GM18867 (cell line): ENCODE data around the gene NME3.

Experiments
- ATAC-seq: cut with Tn5 transposase; IDR thresholded peaks from one replicate; pipeline ENCODE4 v1.9.1; 2021; ENCODE audit warnings: mild to moderate bottlenecking, moderate library complexity; ENCODE audit not compliant: unreplicated experiment

Gene NME3

DNA sequence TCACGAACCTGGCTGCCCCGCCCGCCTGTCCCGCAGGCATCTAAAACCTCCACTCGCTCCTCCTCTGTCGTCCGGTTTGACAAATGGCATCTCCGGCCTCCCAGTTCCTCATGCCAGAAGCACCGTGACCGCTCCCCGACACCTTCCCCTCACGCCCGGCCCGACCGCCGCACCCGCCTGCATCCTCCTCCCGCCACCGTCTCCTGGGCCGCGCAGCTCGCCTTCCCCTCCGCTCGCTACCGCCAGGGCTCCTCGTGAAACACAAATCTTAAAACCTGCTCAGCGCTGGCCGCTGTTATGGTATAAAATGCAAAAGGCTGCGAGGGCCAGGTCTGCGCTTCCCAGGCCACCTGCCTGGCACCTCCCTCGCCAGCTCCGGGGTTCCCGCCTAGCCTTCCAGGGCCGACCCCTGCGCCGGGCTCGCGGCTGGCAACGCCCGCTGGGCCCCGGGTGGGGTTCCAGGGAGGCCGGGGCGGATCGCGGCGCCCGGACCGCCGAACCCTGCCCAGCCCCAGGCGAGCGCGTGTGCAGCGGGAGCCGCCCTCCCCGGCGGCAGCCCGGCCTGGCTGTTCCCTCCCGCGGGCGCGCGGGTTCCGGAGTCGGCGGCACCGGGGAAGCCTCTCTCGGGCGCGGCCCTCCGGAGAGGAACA, 10.5 kb upstream of the NME3 start:
- peak; percentile 3 for ATAC-seq

DNA sequence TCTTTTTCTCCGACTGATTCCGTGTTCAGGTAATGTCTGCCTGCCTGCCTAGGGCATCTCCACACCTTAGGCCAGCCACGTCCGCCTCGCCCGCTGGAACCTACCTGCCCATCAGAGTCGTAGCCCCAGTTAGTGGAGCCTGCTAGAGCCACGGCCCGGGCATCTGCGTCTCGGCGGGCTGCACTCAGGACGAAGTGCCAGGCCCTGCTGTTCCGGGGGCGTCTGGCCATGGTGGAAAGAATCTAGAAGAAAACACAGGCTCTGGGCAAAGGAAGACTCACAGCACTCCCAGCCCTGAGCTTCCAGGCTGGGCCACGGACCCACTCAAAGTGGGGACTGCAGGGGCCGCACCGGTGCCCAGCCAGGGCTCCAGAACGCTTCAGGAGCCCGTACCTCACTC, 9.9 kb upstream of the NME3 start:
- no peak for ATAC-seq

DNA sequence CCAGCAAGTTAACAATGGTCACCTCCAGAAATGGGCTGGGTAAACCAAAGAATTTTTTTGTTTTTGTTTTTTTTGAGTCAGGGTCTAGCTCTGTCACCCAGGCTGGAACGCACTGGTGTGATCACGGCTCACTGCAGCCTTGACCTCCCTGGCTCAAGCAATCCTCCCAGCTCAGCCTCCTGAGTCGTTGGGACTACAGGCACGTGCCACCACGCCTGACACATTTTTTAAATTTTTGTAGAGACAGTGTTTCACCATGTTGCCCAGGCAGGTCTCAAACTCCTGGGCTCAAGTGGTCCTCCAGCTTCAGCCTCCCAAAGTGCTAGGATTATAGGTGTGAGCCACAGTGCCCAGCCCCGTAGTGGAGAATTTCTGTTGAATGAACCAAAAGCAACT, 9.3 kb upstream of the NME3 start:
- no peak for ATAC-seq

DNA sequence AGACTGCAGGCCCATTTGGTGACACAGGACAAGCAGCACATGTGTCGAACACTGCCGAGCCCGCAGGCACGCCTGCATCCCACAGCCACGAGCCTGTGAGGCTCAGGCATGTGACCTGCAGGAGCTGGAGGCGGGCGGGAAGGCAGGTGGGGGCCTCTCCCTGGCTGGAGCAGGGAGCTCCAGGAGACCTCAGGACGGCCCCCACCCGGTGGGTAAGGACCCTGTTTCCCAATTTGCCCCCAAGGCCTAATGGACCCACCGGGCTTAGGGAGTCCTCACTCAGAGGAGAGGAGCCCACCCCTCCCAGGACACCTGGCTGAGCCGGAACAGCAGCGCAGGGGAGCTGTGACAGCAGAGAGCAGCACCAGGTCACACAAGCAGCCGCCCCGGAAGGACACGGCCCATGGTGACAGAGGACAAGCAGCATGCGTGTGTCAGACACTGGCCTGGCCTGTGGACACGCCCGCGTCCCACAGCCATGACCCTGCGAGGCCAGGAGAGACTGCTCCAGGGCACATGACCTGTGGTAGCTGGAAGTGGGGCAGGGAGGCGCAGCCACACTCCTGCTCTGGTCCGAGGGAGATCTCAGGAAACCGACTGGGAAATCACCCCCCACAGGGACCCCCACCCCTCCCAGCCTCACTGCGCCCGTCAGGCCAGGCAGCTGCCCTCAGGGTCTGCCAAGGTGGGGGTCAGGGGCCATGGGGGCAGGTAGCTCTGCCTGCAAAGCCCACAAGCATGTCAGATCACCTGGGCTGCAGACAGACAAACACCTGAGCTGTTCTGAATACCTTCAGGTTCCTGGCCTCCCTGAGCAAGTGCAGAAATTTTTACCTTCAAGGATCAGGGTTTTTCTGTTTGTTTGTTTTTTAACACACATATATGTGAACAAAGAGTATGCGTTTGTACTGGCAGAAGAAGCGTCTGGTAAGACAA, 8.7 kb upstream of the NME3 start:
- ATAC-seq: no peak

DNA sequence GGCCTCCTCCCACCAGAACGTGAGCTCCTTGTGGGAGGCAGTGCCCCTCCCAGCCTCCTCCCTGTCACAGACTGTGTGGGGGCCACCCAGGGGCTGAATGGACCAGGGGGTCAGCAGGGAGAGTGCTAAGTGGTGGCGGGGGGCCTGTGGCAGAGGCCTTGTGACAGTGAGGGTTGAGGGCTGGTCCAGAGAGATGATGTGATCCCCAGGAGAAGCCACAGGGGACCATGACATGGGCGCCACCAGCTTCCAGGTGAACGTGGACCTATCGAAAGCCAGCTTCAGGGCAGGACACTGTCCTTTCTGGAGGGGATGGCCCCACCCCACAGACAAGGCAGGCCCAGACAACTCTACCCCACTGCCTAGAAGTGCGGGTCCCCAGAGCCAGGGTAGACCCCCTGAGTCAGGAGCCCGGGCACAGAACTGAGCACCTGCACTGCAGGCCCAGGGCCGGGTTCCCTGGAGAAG, 7.9 kb upstream of the NME3 start:
- no peak for ATAC-seq

DNA sequence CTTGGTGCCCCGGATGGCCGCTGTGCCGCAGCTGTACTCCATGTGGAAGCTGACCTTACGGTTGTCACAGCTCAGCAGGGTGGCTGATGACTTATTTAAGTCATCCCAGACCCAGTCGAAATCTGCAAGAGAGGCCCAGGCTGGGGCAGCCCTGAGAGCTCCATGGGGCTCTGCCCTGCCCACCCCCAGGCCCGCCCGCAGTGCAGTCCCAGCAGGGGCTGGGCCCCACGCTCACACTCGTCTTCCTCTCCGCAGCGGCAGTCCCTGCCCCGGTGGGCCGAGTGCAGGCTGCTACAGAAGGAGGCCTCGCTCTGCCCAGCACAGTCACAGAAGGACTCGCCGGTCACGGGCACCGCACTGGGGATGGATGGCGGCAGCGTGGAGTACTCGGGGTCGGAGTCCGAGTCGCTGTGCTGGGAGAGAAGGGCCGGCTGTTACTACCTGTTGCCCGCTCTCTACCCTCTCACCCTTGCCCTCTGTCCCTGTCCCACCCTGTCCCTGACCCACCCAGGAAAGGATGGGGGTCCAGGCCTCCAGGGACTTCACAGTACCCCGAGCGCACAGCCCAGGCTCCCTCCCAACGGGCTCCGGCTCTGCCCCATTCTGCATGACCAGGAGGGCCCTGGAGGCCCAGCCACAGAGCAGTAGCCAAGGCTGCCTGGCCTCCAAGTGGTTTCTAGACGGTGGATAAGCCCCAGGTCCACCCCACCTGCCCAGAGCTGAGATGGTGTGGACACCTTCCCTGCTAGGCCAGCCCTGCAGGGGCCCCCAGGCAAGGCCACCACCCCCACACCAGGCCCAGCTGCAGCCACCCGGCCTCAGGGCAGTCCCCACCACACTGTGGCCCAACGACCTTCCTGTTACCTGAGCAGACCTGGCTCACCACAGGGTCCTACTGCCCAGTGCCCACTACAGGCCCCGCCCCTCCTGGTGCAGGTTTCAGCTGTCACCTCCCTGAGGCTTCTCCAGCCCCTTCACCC, 7.1 kb upstream of the NME3 start:
- no peak for ATAC-seq

DNA sequence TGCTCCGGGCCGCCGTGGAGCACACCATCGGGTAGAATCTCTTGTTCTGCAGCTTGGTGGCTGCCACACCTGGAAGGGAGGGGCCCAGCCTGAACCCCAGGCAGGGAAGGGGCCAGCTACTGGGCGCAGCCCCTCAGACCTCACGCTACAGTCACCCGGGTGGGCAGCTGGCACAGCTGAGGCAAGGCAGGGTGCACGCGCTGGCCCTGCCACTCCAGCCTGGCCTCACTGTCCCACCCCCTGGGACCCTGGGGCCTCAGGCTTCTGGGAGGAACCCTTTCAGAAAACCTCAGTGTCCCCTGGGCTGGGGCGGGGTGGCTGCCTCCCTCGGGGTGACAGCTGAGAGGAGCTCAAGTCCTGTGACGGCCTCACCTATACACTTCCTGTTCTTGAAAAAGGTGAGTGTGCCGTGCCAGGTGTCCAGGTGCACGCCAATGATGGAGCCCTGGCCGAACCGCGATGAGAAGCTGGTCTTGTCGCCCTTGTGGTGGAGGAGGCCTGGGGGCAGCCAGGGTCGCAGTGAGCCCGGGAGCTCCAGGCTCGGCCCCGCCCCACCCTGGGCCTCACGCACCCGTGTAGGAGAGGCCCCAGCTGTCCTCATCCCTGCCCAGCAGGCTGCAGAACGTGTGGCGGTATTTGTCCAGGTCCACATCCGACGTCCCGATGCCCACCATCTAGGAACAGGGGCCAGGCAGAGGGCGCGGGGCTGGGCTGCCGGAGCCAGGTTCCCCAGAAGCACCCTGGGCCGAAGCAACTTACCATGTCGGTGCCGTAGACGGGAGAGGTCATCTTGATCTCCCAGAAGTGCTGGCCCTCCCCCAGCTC, 6.2 kb upstream of the NME3 start:
- ATAC-seq: no peak

DNA sequence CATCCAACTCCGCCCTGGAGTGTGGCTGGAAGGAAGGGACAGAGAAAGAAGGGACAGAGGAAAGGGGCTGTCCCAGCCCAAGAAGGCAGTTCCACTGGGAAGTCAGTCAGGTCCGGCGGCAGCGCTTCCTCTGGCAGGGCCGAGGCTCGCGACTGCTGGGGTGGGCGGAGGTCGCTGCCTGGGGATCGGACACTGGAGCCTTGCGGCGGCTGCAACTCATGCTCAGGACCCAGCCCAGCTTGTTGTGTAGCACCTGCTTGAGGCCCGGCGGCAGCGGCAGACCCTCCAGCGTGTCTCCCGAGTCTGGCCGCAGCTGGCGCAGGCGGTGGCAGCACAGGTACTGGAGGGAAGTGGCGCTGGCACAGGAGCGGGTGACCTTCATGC, 5.6 kb upstream of the NME3 start:
- ATAC-seq: no peak

DNA sequence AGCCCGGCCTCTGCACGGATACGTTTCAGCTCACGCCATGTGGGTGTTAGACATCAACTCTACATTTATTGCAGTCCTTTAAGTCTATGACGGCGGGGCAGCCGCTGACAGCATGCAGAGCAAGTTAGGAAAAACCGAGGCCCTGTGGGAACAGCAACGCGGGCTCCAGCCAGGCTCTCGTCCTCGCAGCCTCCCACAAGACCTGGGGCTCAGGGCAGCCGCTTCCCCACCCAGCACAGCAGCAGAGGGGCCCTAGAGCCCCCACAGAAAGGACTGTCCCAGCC, 5.3 kb upstream of the NME3 start:
- no peak for ATAC-seq

DNA sequence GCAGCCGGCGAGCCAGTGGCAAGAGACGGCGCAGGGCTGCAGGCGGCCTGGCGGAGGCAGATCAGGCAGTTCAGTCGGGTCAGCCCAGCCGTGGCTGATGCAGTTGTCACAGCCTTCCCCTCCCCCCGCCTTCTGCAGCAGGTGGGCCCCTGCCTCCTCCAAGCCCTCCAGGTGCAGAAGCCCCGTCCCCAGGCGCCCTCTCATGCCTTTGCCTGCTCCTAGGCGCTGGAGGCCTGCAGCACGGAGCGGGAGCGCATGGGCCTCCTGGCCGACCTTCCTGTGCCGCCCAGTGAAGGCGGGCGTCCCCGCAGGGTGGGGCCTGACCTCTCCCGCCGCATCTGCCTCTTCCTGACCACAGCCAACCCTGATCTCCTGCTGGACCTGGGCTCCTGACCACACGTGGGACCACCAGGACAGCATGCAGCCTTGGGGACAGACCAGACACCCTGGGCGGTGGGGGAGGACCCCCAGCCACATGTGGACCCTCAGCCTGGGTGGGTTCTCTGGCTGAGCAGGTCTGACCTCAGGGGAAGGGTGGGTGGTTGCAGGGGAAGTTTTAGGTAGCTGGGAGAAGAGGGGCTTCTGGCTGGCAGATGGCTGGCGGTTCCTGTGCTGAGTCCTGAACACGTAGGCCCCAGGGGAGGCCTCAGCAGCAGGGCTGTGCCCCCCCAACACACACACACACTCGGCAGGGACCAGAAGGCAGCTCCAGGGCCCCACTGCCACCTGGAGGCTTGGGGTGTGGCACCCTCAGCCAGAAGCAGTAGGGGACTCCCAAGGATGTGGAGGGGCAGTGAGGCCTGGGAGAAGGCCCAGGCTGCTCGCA, 4.7 kb upstream of the NME3 start:
- ATAC-seq: no peak

DNA sequence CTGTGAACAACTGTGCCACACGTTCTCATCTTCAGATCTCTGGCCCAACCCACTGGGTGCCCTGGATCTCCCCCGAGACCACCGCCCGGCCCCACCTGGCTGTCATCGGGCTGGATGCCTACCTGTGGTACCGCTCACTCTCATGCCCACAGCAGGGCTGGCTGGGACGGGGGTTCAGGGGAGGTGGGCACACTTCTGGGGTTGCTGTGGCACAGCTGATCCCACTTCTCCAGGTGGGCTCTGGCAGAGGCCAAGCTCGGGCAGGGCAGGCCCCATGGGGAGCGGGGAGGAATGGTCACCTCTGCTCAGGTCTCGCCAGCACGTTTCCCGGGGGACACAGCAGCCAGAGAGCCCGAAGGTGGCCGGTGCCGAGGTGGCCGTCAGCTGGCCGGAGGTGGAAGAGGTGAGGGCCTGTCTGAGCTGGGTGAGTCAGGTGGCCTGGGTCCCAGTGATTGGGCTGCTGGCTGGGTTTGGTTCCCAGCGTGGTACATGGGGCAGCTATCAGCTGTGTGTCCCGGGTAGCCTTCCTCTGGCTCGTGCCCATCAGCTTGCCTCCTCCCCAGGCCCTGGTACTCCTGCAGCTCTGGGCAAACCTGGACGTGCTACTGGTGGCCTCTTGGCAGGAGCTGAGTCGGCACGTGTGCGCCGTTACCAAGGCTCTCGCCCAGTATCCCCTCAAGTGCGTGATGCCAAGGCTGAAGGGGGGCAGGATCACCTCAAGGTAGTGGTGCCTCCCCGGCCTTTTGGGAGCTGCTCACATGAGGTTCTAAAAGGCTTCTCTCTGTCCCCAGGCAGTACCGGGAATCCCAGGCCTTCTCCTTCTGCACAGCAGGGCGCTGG, 3.9 kb upstream of the NME3 start:
- no peak for ATAC-seq

DNA sequence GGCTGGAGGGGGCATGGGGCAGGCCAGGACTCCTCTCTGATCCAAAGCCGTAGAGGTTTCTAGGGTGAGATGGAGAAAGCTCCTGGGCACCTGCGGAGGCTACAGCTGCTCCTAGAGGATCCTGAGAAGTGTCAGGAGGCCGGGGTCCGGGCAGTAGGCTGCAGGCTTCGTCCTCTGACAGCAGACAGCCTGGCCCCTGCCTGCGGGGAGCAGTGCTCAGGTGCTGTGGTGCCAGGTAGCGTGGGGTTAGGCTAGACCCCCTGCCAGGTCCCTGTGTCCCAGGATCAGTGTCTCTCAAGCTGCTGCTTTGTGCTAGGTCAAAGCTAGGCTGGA, 3.1 kb upstream of the NME3 start:
- no peak for ATAC-seq

DNA sequence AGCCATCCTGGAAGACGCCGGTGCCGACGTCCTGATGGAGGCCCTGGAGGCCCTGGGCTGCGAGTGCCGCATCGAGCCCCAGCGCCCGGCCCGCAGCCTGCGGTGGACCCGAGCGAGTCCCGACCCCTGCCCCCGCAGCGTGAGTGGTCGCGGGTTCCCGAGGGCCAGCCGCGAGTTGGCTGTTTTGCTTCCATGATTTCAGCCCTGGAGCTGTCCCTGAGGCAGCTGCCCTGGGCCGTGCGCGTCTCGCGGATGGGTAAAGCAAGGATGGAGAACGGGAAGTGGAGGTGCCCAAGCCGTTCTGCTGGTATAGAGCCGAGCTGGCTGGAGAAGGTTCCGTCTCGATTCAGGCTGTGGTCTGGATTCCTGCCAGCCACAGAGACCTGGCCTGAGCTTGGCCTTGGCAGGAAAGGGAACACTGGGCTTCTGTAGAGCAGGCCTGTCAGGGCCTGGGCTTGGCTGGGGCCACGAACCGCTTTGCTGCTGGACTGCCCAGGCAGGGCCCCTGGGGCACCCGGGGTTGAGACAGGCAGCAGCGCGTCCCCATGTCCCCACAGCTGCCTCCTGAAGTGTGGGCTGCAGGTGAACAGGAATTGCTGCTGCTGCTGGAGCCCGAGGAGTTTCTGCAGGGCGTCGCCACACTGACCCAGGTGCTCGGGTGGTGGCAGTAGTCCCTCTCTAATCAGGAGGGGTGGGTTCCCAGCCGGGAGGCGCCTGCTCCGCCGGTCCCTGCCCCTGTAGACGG, 2.5 kb upstream of the NME3 start:
- no peak for ATAC-seq

DNA sequence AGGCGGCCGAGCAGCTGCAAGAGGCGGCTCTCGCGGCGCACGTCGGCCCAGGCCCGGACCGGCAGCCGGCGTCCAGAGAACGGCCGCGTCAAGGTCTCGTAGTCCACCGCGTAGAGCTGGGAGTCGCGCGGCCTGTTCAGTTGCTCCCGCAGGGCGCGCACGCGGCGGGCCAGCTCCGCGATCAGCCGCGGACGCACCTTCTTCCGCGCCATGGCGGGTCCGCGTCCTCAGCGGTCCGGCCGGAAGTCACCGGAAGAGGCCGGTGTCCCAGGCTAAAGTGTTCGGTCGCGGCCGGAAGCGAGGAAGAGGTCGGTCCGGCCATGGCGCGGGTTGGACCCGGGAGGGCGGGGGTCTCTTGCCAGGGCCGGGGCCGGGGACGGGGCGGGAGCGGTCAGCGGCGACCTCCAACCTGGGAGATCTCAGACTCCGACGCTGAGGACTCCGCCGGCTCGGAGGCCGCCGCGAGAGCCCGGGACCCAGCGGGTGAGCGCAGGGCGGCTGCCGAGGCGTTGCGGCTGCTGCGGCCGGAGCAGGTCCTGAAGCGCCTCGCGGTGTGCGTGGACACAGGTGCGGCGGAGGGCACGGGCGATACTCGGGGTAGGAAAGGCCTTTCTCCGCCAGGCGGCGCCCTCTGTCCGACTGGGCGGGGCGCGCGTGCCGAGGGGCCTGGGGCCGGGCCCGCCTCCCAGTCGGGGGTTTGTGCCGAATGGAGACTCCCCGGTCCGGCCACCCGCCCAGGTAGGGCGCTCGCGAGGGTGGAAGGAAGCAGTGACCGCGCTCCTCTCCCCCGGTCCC, 1.8 kb upstream of the NME3 start, which contains the start of gene MRPS34:
TSS of gene MRPS34 (minus strand) at position 227 of the 795 bp plus-strand sequence. CDS start at position 212, 15 bp downstream.
- peak; percentile 36 for ATAC-seq

DNA sequence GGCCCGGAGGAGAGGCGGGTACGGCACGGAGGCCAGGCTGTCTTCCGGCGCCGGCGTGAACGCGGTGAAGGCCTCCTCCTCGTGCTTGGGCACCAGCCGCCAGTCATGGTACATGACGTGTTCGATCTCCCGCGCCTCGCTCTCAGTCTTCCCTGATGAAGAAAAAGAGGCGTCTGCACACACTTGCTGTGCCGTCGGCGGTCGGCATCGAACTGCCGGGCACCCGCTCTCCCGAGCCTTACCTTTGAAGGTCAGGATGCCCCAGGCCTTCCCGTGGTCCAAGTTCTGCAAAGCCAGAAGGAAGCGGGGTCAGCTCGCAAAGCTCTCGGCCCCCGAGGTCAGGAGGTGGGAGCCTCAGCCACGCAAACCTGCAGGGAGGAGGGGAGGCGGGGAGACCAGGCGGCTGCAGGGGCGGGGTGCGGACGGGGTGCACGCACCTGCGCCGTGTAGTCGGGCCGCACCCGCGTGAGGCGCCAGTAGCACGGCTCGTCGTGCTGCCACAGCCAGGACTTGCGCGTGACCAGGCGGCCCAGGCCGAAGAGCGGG, 1.1 kb upstream of the NME3 start, which contains the start of gene EME2:
TSS of gene EME2 (plus strand) at position 449 of the 546 bp plus-strand sequence. CDS start 418 bp downstream, outside the sequence.
- ATAC-seq: peak; percentile 13

DNA sequence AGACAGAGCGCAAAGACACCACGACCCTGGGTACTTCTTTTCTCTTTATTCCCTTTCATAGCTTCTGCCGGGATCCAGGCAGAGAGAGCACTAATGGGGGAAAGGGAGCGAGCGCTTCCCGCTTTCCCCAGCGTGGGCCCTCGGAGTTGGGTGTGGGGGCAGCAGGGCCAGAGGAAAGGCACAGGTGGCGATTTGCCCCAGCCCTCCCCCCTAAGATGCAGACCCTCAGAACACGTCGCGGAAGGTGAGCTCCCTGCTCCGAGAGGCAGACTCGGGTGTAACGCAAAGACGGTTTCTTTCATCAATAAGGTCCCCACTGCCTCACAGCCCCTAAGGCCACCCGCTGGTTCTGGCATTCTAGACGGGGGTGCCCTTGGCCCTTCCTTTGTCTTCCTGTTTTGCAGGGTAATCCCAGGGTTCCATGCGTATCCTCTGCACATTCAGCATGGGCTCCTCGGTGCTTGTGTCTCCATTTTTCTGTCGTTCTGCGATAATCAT, 570 bp upstream of the NME3 start:
- no peak for ATAC-seq
